GM10266 (cell line): ENCODE data around the gene OSBPL8.

ENCODE experiments used
- DNase-seq: peaks from one replicate; pipeline ENCODE4 v3.0.0; 2012; ENCODE audit errors: extremely low spot score
- TF ChIP-seq, protein P1 (sequence below): IDR thresholded peaks from 2 replicates; pipeline ENCODE4 v1.5.1; 2012; ENCODE audit warnings: mild to moderate bottlenecking, low read depth; ENCODE audit not compliant: control insufficient read depth, insufficient read depth; ENCODE audit errors: missing control alignments

The OSBPL8 gene

GRCh38 chr12:76422543-76423438 is 136.8 kb downstream of the OSBPL8 start:
- TF ChIP-seq, protein P1, sequence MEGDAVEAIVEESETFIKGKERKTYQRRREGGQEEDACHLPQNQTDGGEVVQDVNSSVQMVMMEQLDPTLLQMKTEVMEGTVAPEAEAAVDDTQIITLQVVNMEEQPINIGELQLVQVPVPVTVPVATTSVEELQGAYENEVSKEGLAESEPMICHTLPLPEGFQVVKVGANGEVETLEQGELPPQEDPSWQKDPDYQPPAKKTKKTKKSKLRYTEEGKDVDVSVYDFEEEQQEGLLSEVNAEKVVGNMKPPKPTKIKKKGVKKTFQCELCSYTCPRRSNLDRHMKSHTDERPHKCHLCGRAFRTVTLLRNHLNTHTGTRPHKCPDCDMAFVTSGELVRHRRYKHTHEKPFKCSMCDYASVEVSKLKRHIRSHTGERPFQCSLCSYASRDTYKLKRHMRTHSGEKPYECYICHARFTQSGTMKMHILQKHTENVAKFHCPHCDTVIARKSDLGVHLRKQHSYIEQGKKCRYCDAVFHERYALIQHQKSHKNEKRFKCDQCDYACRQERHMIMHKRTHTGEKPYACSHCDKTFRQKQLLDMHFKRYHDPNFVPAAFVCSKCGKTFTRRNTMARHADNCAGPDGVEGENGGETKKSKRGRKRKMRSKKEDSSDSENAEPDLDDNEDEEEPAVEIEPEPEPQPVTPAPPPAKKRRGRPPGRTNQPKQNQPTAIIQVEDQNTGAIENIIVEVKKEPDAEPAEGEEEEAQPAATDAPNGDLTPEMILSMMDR: no peak
- no peak for DNase-seq

DNA sequence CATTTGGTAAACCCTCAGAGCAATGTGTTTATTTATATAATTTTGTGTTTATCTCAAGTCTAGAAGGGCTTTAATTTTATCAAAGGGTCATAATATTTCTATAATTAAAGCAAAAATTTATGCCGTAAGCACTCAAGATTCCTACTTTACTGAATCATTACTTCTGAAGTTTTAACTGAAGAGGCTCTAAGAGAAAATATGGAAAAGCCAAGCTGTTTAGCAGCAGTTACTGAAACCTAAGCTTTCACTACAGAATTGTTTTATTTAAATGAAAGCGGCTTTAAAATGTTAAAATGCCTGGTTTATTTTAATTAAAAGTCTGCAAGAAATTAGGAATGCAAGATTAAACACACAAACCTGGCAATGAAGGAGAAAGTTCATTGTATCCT is 137.4 kb downstream of the OSBPL8 start:
- DNase-seq: no peak
- TF ChIP-seq, protein P1: no peak

DNA sequence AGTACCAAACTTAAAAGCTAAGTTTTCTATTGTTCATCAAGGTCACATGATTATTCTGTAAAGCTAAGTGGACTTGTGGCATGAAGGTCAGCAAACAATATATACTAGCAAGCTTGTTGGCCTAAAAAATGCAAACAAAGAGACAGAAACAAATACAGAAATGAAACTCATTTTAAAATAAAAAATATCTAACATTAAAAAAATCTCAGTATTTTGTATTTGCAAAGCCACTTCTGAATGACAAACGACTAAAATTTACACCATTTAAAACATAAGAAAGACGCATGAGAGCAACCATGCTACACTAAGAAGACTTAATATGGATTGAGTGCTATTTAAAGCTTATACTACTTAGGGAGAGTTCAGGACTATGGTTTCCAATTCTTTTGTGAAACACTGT is 138.5 kb downstream of the OSBPL8 start:
- TF ChIP-seq, protein P1: no peak
- no peak for DNase-seq

DNA sequence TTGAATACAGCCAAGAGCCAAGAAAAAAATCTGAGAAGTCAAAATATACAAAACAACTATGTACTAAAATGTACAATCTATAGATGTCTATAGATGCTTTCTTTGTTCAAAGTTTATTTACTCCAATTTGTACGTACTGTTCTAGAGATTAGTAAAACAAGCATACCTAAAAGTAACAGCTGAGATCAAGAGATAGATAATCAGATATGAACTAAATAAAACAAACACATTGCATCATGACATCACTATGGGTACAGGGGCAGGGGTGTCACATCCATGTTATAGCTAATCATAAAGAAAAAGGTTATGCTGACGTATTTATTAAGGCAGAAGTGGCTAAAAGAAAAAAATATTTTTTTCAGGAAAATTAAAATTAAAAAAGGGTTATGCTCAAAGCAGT is 139.3 kb downstream of the OSBPL8 start:
- DNase-seq: no peak
- TF ChIP-seq, protein P1: no peak

DNA sequence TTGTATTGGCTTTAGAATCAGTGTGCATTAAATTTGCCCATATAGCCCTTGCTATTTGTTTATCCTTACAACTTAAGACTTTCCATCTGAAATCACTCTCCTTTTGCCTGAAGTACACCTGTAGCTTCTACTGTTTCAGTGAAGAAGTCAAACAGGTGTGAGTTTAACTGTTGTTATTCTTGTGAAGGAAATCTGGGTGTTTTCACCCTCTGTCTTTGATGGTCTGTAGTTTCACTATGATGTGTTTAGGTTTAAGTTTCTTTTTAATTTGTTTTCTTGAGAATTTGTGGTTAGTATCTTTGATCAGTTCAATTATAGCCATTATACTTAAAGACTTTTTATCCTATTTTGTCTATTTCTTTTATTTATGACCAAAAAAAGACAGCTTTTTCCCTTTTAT is 142.5 kb downstream of the OSBPL8 start:
- TF ChIP-seq, protein P1: no peak
- DNase-seq: no peak

- DNase-seq: no peak
- TF ChIP-seq, protein P1: no peak
Measured at GRCh38 chr12:76413121-76413520, 146.4 kb downstream of the OSBPL8 start.

DNA sequence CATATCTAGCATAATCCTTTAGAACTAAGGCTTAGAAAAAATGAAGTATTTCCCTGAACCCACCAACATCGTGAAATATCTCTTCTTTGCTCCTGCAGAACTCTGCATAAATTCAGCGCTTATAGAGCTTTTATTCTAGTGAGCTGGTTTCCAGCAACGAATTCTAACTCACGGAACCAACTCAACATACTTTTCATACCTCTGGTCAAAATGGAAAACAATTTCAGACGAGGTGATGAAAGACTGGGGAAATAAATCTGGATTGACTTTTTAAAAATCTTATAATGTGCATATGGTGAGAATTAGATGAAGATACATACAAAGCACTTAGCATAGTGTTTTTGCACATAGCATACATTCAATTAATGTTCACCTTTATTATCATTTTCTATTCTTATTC is 148.8 kb downstream of the OSBPL8 start:
- no peak for DNase-seq
- TF ChIP-seq, protein P1: no peak
